HG03571 (cell line): ENCODE measurements around the gene HYAL2.
A peak's percentile ranks its signal among the peaks of the same experiment; 100 is the strongest.
"Not testable (repeated sequence)": the region's sequence is repeated elsewhere in the genome, so short reads cannot be mapped to it uniquely, and the experiment has no call there.

ENCODE experiments used
- ATAC-seq: cut with Tn5 transposase; IDR thresholded peaks from one replicate; pipeline ENCODE4 v1.9.1; 2021; ENCODE audit not compliant: unreplicated experiment

The HYAL2 gene

DNA sequence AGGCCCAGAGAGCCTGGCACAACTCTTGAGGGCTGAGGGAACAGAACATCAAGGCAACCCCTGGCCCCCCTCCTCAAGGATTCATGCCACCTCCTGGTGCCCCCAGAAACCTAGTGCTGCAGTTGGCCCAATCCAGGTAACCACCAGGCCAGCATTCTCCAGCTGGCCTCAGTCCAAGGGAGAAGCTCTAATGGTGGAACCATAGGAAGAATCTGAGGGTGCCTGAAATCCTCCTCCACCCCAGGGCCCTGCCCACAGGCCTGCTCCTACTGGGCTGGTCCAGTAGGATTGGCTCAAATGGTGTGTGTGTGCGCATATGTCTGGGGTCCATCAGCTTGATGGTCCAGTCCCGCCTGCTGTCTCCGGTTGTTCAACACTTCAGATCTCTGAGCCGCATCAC is 7.7 kb downstream of the HYAL2 start:
- ATAC-seq, result no peak

DNA sequence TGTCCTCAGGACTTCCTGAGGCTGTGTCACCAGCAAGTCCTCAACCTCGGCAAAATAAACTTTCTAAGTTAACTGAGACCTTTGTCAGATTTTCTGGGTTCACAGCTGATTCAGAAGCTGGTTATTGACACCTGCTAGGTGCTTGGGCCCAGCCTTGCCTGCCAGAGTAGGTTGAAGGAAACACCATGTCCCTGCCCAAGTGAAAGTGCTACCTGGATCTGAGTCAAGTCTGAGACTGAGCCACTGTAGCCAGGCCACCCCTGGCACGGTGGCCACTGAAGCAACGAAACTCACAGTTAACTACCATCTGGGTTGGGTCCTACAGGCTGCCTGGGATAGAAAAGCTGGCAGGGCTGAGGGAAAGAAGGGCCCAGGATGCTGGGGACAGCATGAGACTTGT is 8.2 kb downstream of the HYAL2 start:
- ATAC-seq, result no peak

- ATAC-seq, result not testable (repeated sequence)
Measured at GRCh38 chr3:50312041-50312440, 10.5 kb downstream of the HYAL2 start.

DNA sequence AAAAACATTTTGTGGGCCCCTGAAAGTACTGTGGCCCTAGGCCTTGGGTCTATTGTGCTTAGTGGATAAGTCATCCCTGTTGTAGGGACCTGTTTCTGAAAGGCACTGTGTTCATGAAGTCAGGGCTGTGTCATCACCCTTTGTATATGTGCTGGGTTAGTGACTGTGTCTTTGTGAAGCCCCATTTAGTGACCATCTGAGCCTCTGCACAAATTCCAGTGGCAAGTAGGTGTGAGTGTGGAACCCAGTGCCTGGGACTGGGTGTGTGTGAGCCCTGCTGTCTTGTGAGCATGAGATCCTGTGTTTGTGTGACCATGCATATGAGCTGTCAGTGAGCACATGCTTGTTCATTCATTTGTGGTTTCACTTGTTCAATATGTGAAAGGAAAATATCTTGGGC is 17.9 kb downstream of the HYAL2 start:
- no peak for ATAC-seq

DNA sequence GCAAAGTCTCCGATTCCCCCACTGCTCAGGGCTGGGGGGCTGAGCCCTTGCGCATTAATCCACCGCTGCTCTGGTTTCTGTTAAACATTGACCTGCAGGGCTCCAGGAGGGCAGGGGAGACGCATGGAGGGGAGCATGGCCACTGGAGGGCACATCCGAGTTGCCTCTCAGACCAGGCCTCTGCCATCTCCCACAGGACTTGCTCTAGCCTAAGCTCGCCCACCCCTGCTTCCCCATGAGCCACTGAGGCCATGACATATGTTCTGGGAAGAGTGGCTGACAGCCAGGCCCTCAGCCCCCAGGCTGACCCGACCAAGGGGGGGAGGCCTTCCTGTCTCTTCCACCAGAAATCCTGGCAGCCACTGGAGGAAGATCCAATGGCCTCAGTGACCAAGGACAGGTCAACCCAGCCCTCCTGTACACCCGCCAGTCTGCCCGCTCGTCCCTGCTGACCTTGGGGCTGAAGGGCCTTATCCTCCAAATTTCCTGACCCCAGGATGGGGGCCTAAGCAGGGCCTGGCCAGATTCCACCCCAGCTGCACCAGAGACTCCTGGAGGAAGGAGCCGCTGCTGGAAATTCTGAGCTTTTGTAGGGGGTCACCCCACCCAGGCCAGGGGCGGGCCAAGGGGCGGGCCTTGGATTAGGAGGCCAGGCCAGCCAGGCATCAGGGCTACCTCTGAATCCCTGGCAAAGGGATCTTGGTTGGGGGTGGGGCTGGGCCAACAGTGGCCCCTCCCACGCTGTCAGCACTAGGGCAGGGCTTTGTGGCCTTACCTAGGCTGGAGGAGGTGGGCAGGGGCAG is 19.3 kb downstream of the HYAL2 start, which contains the start of gene HYAL1:
HYAL1 (minus strand) TSS at position 562 of the 803 bp plus-strand sequence. CDS start 618 bp downstream, outside the sequence.
- ATAC-seq, result no peak

DNA sequence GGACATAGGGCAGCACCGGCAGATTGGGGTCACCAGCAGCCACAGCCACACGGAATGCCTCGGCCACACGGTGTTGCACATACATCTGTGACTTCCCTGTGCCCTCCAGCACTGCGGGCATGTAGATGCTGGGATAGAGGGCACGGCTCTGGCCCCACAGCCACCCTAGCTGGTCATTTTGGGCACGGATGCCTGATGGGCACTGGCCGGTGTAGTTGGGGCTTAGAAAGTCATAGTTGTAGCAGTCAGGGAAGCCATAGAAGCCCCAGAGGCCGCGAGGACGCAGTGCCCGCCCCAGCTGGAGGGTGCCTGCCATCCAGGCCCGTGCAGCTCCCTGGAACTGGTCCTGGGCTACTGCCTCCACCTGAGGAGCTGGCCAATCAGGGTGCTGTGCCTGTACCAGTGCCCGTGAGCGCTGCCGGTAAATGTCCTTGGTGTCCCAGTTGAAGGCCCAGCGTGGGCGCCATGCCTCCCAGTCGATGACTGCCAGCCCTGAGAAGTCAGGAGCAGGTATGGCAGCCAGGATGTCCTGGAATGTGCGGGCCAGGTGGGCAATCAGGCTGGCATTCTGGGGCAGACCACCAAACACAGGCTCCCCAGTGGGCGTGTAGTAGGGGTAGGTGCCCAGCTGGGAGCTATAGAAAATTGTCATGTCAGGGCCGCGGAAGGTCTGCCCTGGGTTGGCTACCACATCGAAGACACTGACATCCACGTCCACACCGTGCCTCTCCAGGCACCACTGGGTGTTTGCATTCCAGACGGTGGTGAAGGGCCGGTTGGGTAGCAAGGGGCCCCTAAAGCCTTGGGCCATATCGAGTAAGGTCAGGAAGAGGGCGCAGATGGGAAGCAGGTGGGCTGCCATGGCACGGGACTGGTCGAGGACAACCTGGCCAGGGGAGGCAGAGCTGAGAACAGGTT is 20.2 kb downstream of the HYAL2 start:
- no peak for ATAC-seq

GRCh38 chr3:50300681-50301254 is 21.8 kb downstream of the HYAL2 start:
- ATAC-seq, result no peak

GRCh38 chr3:50299929-50300680 is 22.4 kb downstream of the HYAL2 start:
- ATAC-seq, result no peak

DNA sequence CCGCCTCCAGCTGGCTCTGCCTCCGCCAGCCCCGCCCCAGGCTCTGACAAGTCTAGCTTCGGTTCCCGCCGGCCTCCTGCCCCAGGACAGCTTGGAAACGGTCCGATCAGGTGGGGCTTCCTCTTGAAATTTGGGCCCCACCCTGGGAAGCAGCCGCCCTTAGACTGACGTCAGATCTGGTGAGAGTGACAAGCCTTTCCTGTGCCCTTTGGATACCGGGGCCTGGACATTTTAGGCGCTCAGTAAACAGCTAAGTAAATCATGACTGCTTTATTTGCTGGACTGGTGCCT is 23.0 kb downstream of the HYAL2 start:
- ATAC-seq, result no peak

DNA sequence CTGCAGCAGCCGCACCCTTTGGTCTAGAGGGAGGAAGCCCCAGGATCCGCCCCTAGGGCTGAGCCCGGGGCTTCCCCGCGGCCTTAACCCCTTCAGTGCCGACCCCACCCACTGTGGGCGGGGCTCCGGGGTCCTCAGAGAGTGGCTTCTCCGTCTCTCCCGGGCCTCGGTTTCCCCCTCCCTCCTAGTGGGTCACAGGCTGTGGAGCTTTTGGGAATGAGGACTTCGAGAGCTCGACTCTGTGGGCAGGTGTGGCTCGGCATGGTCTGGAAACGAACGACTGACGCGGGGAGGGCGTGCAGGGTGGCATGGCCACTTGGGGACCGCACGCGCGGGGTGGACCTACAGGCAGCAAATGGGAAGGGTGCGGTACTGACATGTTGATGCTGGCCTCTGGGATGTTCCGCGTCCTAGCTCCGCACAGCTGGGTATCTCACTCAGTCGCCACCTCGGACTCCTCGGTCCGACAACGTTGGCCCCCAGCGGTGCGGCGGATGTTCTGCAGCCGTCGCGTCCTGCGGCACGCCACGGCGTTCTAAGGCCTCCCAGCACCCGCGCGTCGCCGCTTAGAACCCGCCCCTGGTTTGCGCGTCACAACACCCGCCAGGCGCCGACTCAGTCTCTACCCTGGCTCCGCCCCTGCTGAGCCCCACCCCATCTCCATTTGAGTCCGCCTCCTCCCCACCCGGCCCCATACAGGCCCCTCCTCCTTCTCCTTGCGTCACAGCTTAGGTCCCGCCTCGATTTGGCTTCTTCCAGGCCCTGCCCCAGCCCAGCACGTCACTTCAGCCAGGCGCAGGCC is 23.5 kb downstream of the HYAL2 start, which contains the start of the genes HYAL3 and NAA80:
HYAL3 (minus strand) TSS at position 570 of the 802 bp plus-strand sequence. CDS start 3,803 bp downstream, outside the sequence.
NAA80 (minus strand) TSS at position 570 of the 802 bp plus-strand sequence. CDS start 1,942 bp downstream, outside the sequence.
- ATAC-seq, result peak; percentile 84

DNA sequence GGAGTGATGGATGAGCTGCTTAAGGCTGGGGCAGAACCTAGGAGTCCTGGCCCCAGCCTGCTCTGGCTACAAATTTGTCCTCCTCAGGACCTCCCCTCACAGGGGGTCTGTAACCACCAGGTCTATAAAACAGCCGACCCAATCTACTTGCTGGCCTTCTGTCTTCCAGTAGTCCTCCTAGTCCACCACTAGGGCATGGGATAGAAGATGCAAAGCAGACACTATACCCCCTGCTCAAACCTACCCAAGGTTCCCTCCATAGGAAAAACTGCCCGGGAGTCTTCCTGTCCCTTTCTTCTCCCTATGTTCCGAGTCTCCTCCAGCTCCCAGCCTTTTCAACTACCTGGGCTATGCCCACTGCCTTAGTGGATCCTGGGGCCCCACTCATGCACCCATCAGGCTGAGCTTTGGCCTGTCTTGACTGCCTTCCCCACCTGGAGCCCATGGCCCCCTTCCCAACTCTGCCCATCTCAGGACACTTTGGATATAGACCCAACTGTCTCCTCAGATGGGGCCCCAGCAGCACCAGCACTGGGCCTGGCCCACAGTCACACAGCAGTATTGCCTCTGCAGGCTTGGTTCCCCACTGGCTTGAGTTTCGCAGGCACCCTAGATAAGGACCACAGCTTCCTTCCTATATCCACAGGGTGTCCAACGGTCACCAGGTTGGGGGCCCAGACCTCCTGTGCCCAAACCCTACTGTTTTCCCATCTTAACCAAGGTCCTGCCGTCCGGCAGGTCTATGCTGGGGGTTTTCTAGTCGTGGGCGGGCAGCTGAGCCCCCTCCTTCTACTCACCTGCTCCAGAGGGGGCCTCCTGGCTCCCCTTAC is 24.4 kb downstream of the HYAL2 start:
- no peak for ATAC-seq

DNA sequence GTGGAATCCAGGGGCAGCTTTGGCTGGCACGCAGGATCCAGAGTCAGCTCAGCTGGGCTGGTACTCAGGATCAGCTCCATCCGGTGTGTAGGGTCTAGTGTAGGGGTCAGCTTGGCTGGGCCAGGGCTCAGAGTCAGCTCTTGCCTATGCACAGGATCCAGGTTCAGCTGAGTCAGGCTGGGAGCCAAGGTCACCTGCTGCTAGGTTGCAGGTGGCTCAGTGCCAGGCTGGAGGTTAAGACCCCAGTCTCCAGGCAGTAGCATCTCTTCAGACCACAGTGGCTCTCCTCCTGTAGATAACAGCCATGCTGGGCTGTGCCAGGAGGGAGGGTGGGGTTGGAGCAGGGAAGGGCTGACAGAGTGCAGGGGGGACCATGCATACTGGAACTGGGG is 25.2 kb downstream of the HYAL2 start:
- ATAC-seq, result no peak

DNA sequence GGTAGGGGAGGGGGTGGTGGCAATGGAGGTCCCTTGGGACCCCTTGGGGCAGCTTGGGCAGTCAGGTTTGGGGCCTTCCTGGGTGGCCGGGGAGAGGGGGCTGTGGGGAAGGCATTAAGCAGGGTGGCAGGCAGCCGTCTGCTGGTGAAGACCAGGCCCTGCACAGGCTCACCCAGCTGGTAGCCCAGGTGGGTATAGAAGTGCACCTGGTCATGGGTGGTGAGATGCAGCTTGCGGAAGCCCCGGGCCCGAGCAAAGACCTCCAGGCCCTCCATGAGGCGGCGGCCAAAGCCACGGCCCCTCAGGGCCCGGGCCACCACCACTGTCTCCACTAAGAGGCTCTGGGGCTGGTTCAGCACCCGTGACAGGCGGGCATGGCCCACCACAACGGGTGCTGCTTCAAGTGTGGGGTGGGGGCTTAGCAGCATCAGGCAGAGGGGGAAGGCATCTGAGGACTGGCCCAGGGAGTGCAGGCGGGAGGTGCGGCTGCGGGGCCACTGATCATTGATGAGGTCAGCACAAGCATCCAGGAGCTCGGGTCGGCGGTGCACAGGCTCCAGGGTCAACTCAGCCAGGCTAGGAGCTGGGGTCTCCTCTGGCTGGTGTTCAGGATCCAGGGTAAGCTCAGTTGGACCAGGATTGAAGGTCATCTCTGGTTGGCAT is 25.7 kb downstream of the HYAL2 start:
- ATAC-seq, result no peak

DNA sequence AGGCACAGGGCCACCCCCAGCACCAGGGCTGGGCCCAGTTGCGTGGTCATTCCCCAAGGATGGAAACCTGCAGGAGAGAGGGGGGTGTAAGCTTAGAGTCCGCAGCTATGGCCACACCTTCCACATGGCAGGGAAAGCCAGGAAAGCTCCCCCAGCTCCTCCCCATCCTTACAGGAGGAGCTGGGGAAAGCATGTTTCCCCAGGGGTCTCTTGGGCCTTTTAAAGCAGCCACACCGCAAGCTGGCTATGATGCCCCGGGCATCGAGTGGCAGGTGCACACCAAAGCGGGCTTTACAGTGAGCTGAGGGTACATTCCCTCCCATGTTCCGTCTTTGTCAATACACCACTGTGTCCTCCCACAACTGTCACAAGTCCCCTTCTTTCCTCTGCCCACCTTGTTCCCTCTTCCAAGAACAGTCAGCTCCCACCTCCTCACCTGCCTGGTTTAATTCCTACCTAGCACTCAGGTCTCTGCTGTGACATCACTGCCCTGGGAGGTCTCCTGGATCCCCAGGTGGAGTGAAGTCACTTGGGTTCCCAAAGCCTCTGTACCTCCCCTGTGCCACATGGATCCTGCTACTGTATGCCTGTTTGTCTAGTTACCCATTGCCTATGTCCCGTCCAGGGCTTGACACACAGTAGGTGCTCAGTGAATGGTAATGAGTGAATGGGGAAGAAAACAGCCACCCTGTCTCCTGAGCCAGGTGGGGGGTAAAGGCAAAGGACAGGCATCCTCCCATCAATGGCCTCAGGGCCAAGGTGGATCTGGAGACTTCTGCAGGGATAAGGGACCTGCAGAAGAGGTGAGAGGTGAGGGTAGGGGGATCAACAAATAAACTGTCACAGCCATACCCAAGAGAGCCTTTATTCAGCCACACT is 26.8 kb downstream of the HYAL2 start:
- no peak for ATAC-seq

DNA sequence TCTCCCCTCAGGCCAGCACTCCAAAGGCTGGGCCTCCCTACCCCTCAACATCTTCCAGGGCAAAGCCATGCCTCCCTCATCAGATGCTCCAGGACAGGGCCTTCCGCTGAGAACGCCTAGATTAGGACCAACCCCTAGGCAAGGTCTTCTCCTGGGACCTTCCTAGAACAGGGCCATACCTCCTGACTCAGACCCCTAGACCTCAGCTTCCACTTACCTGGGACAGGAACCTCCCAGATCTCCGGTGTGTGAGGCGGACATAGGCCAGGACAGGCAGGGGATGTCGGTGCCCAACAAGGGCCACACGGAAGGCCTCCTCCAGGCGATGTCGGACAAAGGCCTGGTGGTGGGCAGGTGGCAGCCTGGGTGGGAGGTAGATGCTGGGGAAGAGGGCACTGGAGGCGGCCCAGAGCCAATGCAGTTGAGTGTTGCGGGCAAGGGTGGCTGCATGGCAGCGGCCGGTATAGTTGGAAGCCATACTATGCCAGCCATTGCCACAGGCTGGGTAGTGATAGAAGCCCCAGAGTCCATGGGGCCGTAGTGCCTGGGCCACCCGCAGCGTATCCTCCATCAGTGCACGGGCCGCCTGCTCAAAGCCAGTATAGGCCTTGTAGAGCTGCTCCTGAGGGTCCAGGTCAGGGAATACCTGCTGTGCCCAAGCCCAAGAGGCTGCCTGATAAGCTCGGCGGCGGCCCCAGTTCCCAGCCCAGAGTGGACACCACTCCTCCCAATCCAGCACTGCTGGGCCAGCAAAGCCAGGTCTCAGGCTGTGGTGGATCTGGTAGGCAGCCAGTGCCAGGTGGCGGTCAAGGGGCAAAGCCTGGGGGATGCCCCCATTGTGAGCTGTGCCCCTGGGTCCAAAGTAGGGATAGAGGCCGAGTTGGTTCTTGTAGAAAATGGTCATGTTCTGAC is 27.8 kb downstream of the HYAL2 start:
- ATAC-seq, result no peak

- ATAC-seq, result no peak
Measured at GRCh38 chr3:50294089-50294488, 28.5 kb downstream of the HYAL2 start.
